Stomach (tissue), 9 donors: ENCODE measurements around the gene KRT7. TPM values are rescaled to one million over a fixed set of nuclear protein-coding genes. Genes with fewer than 3 reads are reported as not detected.

ENCODE experiments used
- DNase-seq, 2 donors: peaks; one replicate each; pipeline versions ENCODE4 v3.0.0 to v3.0.0-alpha.2; 2013 to 2019
- H3K27ac ChIP-seq, 5 donors: fragments of 200-600 bp in 4 of 5; sonication (generic) in 4 of 5; one replicate each; pipeline ENCODE4 v1.5.1; 2013 to 2019; ENCODE audit warnings: mild to moderate bottlenecking in 1 of 5, moderate library complexity in 1 of 5
- H3K27me3 ChIP-seq, 3 donors: fragments of 200-600 bp; sonication (generic); one replicate each; pipeline ENCODE4 v1.5.1; 2017 to 2019; ENCODE audit warnings: mixed run types in 1 of 3
- H3K36me3 ChIP-seq, 4 donors: fragments of 200-600 bp; sonication (generic); 1 replicate in 3 of 4; 2 replicates in 1 of 4; pipeline ENCODE4 v1.5.1; 2016 to 2019
- H3K4me1 ChIP-seq, 4 donors: fragments of 200-600 bp; sonication (generic); one replicate each; pipeline ENCODE4 v1.5.1; 2016 to 2019
- H3K4me3 ChIP-seq, 4 donors: fragments of 200-600 bp; sonication (generic) in 3 of 4; one replicate each; pipeline ENCODE4 v1.5.1; 2016 to 2019; ENCODE audit warnings: mild to moderate bottlenecking in 1 of 4
- H3K9me3 ChIP-seq, 4 donors: fragments of 200-600 bp; sonication (generic); one replicate each; pipeline ENCODE4 v1.5.1; 2016 to 2019
- CTCF ChIP-seq, 7 experiments: fragments of 450-650 bp in 4 of 7; fragments of 200-600 bp in 3 of 7; sonication (generic) in 3 of 7; IDR thresholded peaks; one replicate each; pipeline ENCODE4 v1.5.1; 2016 to 2019; ENCODE audit warnings: antibody characterized with exemption in 7 of 7, control low read depth in 2 of 7, mild to moderate bottlenecking in 1 of 7
- EP300 ChIP-seq: sonication (generic); formaldehyde crosslinking; IDR thresholded peaks from one replicate; pipeline ENCODE4 v1.6.1; 2017; ENCODE audit warnings: antibody characterized with exemption
- POLR2A ChIP-seq, 4 donors: fragments of 450-650 bp; IDR thresholded peaks; one replicate each; pipeline ENCODE4 v1.6.1; 2016; ENCODE audit warnings: antibody characterized with exemption in 4 of 4, control low read depth in 2 of 4, mild to moderate bottlenecking in 1 of 4, moderate library complexity in 1 of 4
- POLR2AphosphoS5 ChIP-seq, 3 donors: sonication (generic); formaldehyde crosslinking; IDR thresholded peaks; one replicate each; pipeline ENCODE4 v1.6.1; 2016; ENCODE audit warnings: antibody characterized with exemption in 3 of 3
- WGBS, 5 donors: extraction: QIAGEN DNeasy Blood & Tissue Kit in 3 of 5; methylation state at CpG; one replicate each; pipeline versions ENCODE4 v1.1.5 to v1.1.7; 2013 to 2018; 5-methylcytosine and 5-hydroxymethylcytosine counted together
- intact Hi-C: fragments of 100-400 bp; cut with DNase I; formaldehyde crosslinking; loops from one replicate; pipeline ENCODE4 v1.15.1; 2023; ENCODE audit warnings: low total_unique reads
- polyA plus RNA-seq, 3 donors: library from polyadenylated mRNA; stranded (reverse); fragments of 200-250 nt; gene quantifications; one replicate each; pipeline ENCODE4 v1.2.3, GENCODE V29; 2013
- total RNA-seq, 5 donors: library from RNA; depleted of rRNA; stranded (reverse); fragments of >200 nt; gene quantifications; one replicate each; pipeline versions ENCODE4 v1.1.0 to v1.2.3, GENCODE V29; 2014 to 2016
- donor health status: healthy with polysubstance abuse.
- donor health status: Bipolar disorder and iron deficiency.
- donor health status: healthy.

Gene KRT7
- total and polyA plus RNA-seq, 8 donors = 6.4 to 214 (median 117) TPM; not detected in 2

GRCh38 chr12:52262286-52262685 lies 29.2 kb downstream of the KRT7 start:
- Histone ChIP-seq H3K27me3 (peaks cover 0 to 54% (median 20%) of the 10 kb centered on the region in 3 donors), H3K4me3 (no peak overlapping the region), H3K27ac (no peak overlapping the region), H3K9me3 (no peaks in the 10 kb centered on the region), H3K4me1 (peaks cover 7 to 12% (median 10%) of the 10 kb centered on the region in 4 donors), H3K36me3 (no peaks in the 10 kb centered on the region)
- 87 to 94% (median 92%) methylated on average over 2 to 3 of the region's 3 CpGs for WGBS, 5 donors
- TF ChIP-seq EP300 = no peak
- TF ChIP-seq CTCF (IDR thresholded peaks at IDR 0.05) = no peak
- no peak for TF ChIP-seq POLR2AphosphoS5 (IDR thresholded peaks at IDR 0.05)
- no peak for TF ChIP-seq POLR2A (IDR thresholded peaks at IDR 0.05)
- intact Hi-C loops = no loop called here
- no peak for DNase-seq

GRCh38 chr12:52263761-52264434 lies 30.9 kb downstream of the KRT7 start:
- no peak for DNase-seq
- intact Hi-C loops = no loop called here
- no peaks in the 10 kb centered on the region for H3K36me3 ChIP-seq
- H3K4me1 ChIP-seq = peaks cover 0 to 2% (median under 1%) of the 10 kb centered on the region in 4 donors
- TF ChIP-seq EP300 (no peak), CTCF (IDR thresholded peaks at IDR 0.05) (no peak), POLR2A (IDR thresholded peaks at IDR 0.05) (no peak), POLR2AphosphoS5 (IDR thresholded peaks at IDR 0.05) (no peak)
- no peaks in the 10 kb centered on the region for H3K9me3 ChIP-seq
- no peak overlapping the region for H3K27ac ChIP-seq
- 83 to 94% (median 92%) methylated on average over 6 to 7 of the region's 7 CpGs for WGBS, 5 donors
- H3K4me3 ChIP-seq = no peak overlapping the region
- H3K27me3 ChIP-seq = peaks cover 0 to 37% (median 5%) of the 10 kb centered on the region in 3 donors

GRCh38 chr12:52264435-52264825 lies 31.4 kb downstream of the KRT7 start:
- WGBS, 5 donors = 67 to 85% (median 81%) methylated on average over 2 of the region's 2 CpGs
- H3K4me1 ChIP-seq = no peaks in the 10 kb centered on the region
- no peak overlapping the region for H3K27ac ChIP-seq
- intact Hi-C loops = no loop called here
- peaks cover 0 to 32% (median under 1%) of the 10 kb centered on the region in 3 donors for H3K27me3 ChIP-seq
- H3K4me3 ChIP-seq = no peak overlapping the region
- no peak for DNase-seq
- H3K36me3 ChIP-seq = no peaks in the 10 kb centered on the region
- TF ChIP-seq POLR2AphosphoS5 (IDR thresholded peaks at IDR 0.05) (no peak), EP300 (no peak), CTCF (IDR thresholded peaks at IDR 0.05) (no peak), POLR2A (IDR thresholded peaks at IDR 0.05) (no peak)
- H3K9me3 ChIP-seq = no peaks in the 10 kb centered on the region

GRCh38 chr12:52266514-52266913 lies 33.5 kb downstream of the KRT7 start:
- no peaks in the 10 kb centered on the region for H3K36me3 ChIP-seq
- no peaks in the 10 kb centered on the region for H3K9me3 ChIP-seq
- DNase-seq = no peak
- intact Hi-C loops = no loop called here
- no peak overlapping the region for H3K27ac ChIP-seq
- peaks cover 0 to 31% (median 0%) of the 10 kb centered on the region in 3 donors for H3K27me3 ChIP-seq
- no peak for TF ChIP-seq CTCF (IDR thresholded peaks at IDR 0.05)
- 70 to 93% (median 82%) methylated on average over 2 of the region's 2 CpGs for WGBS, 5 donors
- no peaks in the 10 kb centered on the region for H3K4me1 ChIP-seq
- no peak overlapping the region for H3K4me3 ChIP-seq
